ENCODE results near the gene GOLGA5.
"Not testable (repeated sequence)": the region's sequence is repeated elsewhere in the genome, so short reads cannot be mapped to it uniquely, and the experiment has no call there.

GOLGA5 gene

DNA sequence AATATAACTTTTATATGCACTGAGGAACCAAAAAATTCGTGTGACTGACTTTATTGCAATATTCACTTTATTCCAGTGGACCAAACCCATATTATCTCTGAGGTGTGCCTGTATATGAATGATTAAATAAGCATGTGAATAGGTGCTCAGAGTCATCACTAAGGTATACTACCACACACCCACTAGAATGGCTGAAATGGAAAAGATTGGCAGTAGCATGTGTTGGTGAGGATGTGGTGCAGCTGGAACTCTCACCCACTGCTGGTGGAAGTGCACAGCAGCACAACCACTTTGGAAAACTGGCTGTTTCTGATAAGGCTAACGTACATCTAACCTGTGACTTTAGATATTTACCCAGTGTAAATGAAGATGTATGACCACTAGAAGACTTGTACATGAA, 36.8 kb downstream of the GOLGA5 start:
- no peak for DNase-seq

- DNase-seq = no peak
Observed at GRCh38 chr14:92832137-92832700, 38.1 kb downstream of the GOLGA5 start.

DNA sequence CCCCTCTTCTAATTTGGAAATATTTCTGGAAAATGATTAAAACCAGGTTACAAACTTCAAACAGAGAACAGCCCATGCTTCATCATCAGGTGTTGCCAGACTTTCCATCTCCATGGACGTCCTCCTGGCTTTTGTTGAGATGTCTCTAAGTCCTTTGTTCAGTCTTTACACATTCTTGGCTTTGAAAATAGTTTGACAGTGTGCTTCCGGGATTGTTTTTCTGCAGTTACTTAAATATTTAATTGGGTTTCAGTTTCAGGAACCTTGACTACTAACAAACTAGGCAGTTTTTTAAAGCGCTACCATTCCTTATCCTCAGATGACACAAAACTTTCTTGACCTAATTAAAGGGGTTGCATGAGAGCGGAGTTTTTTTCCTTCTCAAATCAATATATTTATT, 47.8 kb downstream of the GOLGA5 start:
- no peak for DNase-seq

- no peak for DNase-seq
Observed at GRCh38 chr14:92844204-92844603, 50.1 kb downstream of the GOLGA5 start.

DNA sequence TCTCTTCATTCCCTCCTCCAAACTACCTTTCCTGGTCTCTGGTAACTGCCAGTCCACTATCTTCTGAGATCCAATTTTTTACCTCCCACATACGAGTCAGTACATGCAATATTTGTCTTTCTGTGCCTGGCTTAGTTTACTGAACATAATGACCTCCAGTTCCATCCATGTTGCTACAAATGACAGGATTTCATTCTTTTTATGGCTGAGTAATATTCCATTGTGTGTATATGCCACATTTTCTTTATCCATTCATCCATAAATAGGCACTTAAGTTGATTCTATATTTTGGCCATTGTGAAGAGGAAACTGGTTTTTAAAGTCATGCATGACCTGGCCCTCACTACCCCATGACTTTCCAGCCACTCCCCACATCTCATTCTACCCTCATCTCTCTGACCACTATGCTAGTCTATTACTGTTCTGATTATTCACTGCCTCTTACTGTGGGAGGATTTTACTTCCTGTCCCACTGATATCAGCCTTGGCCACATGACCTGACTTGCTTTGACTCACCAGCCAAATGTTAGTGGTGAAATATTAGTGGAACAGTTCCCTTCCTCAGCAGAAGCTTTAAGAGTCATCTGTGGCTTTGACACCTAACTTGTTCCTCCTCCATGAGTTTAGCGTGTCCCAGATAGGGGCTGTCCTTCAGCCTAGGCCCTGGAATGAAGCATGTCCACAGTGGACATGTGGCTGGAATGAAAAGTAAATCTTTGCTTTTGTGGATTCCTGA, 52.2 kb downstream of the GOLGA5 start:
- no peak for DNase-seq

- DNase-seq = no peak
Observed at GRCh38 chr14:92847278-92847677, 53.2 kb downstream of the GOLGA5 start.

GRCh38 chr14:92847749-92848148, 53.6 kb downstream of the GOLGA5 start:
- DNase-seq = no peak

DNA sequence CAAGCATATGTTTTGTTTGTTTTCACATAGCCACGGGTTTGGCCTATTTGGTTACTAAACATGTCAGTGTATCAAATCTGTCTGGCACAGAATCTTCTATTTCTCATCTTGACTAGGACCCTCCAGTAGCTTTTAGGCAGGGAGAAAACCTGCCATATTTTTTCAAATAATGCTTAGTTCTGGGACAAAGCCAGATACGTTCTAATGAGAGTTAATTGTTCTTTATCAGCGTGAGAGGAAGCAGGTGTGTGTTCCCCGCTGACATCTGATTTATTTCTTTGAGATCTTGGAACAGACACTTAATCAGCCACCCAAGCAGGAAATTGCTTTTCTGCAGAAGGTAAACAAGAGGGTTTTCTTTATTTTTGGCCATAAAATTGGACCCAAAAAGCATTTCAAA, 54.8 kb downstream of the GOLGA5 start:
- DNase-seq = no peak

DNA sequence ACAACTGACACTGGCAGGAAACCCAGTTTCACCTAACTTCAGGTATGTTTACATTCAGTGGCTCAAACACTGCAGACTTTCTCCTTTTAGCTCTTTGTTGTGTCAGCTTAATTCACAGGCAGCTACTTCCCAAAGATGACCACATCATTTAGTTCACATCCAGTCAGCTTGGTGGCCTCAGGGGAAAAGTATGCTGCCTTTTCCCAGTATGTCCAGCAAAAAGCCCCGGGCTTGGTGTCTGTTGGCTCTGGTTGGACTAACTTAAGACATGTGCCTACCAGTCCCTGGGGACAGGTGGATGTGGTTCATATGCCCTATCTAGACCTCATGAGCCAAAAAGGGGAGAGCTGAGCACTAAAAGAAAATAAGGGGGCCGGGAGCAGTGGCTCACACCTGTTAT, 56.4 kb downstream of the GOLGA5 start:
- no peak for DNase-seq

DNA sequence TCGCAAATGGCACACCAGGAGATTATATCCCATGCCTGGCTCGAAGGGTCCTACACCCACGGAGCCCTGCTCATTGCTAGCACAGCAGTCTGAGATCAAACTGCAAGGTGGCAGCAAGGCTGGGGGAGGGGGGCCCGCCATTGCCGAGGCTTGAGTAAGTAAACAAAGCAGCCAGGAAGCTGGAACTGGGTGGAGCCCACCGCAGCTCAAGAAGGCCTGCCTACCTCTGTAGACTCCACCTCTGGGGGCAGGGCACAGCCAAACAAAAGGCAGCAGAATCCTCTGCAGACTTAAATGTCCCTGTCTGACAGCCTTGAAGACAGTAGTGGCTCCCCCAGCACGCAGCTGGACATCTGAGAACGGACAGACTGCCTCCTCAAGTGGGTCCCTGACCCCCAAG, 59.0 kb downstream of the GOLGA5 start:
- not testable (repeated sequence) for DNase-seq

DNA sequence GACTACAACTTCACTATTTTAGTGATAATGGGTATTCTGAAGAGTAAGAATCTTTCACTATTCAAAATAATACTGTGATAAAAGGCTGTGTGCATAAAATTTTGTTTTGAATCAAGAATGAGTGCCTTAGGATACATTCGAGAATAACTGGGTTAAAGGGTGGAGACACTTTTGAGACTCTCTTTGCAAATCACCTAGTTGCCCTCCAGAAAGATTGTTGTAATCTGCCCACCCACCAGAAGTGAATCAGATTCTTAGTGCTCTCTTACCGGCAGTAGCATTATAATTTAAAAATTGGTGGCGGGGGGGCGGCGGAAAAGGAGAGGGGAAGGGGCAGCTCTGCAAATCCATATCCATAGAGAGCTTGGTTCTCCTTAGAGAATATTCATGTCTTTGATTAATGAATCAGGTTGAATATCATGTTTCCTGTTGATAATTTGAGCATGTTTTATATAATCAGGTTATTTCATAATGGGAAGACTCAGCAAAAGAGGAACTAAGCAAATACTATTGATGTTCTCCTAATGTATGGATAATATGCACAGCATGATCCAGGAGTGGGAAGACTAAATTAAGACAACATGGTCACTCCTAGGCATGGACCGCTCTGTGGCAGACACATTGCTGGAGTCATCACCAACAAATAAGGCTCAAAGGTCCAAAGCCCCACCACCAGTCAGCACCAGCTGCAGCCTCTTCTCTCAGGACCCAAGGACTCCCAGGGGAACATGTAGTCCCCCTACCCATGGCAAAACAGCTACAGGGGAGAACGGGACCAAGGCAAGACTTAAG, 66.1 kb downstream of the GOLGA5 start:
- DNase-seq = no peak

- DNase-seq = no peak
Observed at GRCh38 chr14:92861856-92862745, 68.0 kb downstream of the GOLGA5 start.

- no peak for DNase-seq
Observed at GRCh38 chr14:92863286-92864080, 69.4 kb downstream of the GOLGA5 start.

GRCh38 chr14:92865674-92866073, 71.6 kb downstream of the GOLGA5 start:
- DNase-seq = no peak

DNA sequence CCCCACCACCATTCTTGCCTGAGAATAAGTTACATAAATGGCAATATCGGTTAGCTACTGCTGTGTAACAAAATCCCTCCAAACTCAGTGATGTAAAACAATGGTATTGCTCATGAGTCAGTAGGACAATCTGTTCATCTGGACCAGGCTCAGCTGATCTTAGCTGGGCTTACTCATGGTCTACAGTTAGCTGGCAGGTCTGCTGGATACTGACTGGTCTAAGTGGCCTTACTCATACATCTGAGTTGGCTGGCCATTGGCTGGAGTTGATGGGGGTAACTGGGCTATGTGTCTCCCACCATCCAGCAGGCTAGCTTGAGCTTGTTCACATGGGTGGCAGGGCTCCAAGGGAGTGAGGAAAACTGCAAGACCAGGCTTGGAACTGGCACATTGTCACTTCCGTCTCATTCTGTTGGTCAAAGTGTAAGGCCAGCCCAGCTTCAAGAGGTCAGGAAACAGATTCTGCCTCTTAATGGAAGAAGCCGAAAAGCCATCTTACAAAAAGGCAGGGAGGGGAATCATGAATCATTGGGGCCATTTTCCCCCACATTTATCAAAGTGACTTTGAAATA, 72.2 kb downstream of the GOLGA5 start:
- no peak for DNase-seq

DNA sequence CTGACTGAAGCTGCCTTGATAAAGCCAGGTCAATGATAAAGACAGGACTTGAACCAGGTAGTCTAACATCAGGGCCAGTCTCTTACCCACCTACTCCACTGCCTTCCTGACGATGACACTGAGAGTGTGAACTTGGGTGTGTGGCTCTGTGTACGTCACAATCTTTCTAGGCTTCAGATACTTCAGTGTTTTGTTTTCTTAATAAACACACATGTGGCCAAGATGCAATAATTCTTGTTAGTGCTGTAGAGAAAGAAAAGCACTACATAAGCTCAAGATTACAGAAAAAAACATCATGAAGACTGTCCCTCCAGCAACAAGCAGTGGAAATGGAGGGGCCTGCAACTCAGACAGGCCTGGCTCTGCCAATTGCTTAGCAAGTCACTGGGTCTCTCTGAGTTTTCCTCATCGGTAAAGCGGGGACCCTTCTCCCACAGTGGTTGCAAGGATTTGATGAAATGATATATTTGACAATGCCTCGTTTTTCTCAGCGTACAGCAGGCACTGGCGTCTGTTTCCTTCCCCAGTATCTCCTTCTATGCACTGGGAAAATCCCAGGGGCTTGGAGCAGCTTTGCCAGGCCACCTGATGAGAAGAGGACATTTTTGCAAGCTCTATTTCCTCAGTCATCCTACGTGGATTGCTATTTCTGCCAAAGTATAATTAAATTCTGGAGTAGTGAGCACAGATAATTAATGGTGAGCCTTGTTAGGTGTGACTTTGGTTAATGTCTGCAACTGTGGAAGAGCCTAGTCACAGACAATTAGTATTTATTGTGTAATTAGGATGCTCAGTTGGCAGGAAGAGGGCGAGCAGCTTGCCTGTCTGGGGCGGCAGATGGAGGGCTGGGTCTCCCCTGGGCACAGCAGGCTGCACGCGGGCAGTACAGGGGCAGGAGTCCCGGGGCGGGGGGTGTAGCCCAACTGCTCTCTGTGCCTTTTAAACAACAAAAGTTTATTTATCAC, 73.1 kb downstream of the GOLGA5 start:
- no peak for DNase-seq

GRCh38 chr14:92874962-92875661, 81.0 kb downstream of the GOLGA5 start:
- DNase-seq = no peak

GRCh38 chr14:92877757-92878431, 83.8 kb downstream of the GOLGA5 start:
- no peak for DNase-seq

- no peak for DNase-seq
Observed at GRCh38 chr14:92880351-92880750, 86.2 kb downstream of the GOLGA5 start.
